Endothelial cell (in vitro differentiated cells): Measurements from ENCODE around the gene PTPRT. TPM values are rescaled to one million over a fixed set of nuclear protein-coding genes. Genes with fewer than 3 reads are reported as not detected.

Source experiments
- DNase-seq: peaks from one replicate; pipeline ENCODE4 v3.0.0; 2021; ENCODE audit warnings: low spot score
- H3K27ac Mint-ChIP-seq: one replicate; pipeline ENCODE4 v1.8.0; 2021; ENCODE audit warnings: mixed read lengths, inconsistent platforms; ENCODE audit not compliant: unreplicated experiment
- H3K27me3 Mint-ChIP-seq: one replicate; pipeline ENCODE4 v1.8.0; 2021; ENCODE audit warnings: mild to moderate bottlenecking, moderate library complexity, mixed read lengths, inconsistent platforms; ENCODE audit not compliant: unreplicated experiment
- H3K36me3 Mint-ChIP-seq: one replicate; pipeline ENCODE4 v1.8.0; 2021; ENCODE audit warnings: mild to moderate bottlenecking, low read depth, mixed read lengths, inconsistent platforms; ENCODE audit not compliant: unreplicated experiment
- H3K4me1 Mint-ChIP-seq: one replicate; pipeline ENCODE4 v1.8.0; 2021; ENCODE audit warnings: mild to moderate bottlenecking, mixed read lengths, inconsistent platforms; ENCODE audit not compliant: unreplicated experiment
- H3K4me3 Mint-ChIP-seq: one replicate; pipeline ENCODE4 v1.8.0; 2021; ENCODE audit warnings: mild to moderate bottlenecking, mixed read lengths, inconsistent platforms; ENCODE audit not compliant: unreplicated experiment
- H3K9me3 Mint-ChIP-seq: one replicate; pipeline ENCODE4 v1.8.0; 2021; ENCODE audit warnings: mixed read lengths, inconsistent platforms; ENCODE audit not compliant: unreplicated experiment
- total RNA-seq: library from RNA; stranded (reverse); fragmentation: NEBNext Ultra II Directional; extraction: Animal tissue kit (Norgen Biotek cat#: 25700); gene quantifications from one replicate; pipeline ENCODE4 v1.2.1, GENCODE V29; 2021; ENCODE audit not compliant: unreplicated experiment
- TF ChIP-seq, protein P1 (sequence below): fragments of 200-600 bp; sonication (generic); IDR thresholded peaks from one replicate; pipeline ENCODE4 v1.5.0; 2021; ENCODE audit warnings: antibody characterized with exemption; ENCODE audit not compliant: unreplicated experiment

The PTPRT gene
- total RNA-seq, 1 donor from 2014 or later: 0.10 TPM

- H3K9me3 Mint-ChIP-seq: peaks cover 22% of the 10 kb centered on the region
- DNase-seq: no peak
- H3K36me3 Mint-ChIP-seq: peaks cover 9% of the 10 kb centered on the region
- H3K4me3 Mint-ChIP-seq: no peak overlapping the region
- H3K4me1 Mint-ChIP-seq: no peaks in the 10 kb centered on the region
- TF ChIP-seq, protein P1, sequence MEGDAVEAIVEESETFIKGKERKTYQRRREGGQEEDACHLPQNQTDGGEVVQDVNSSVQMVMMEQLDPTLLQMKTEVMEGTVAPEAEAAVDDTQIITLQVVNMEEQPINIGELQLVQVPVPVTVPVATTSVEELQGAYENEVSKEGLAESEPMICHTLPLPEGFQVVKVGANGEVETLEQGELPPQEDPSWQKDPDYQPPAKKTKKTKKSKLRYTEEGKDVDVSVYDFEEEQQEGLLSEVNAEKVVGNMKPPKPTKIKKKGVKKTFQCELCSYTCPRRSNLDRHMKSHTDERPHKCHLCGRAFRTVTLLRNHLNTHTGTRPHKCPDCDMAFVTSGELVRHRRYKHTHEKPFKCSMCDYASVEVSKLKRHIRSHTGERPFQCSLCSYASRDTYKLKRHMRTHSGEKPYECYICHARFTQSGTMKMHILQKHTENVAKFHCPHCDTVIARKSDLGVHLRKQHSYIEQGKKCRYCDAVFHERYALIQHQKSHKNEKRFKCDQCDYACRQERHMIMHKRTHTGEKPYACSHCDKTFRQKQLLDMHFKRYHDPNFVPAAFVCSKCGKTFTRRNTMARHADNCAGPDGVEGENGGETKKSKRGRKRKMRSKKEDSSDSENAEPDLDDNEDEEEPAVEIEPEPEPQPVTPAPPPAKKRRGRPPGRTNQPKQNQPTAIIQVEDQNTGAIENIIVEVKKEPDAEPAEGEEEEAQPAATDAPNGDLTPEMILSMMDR: no peak
- no peak overlapping the region for H3K27ac Mint-ChIP-seq
- no peaks in the 10 kb centered on the region for H3K27me3 Mint-ChIP-seq
Measured at GRCh38 chr20:42979720-42980119, 210.0 kb downstream of the PTPRT start.

GRCh38 chr20:42978184-42978974 lies 211.3 kb downstream of the PTPRT start:
- Mint-ChIP-seq H3K9me3 (peaks cover 18% of the 10 kb centered on the region), H3K36me3 (peaks cover 3% of the 10 kb centered on the region), H3K27me3 (no peaks in the 10 kb centered on the region), H3K4me1 (peaks cover 3% of the 10 kb centered on the region), H3K27ac (no peak overlapping the region), H3K4me3 (no peak overlapping the region)
- no peak for DNase-seq
- TF ChIP-seq, protein P1: no peak

DNA sequence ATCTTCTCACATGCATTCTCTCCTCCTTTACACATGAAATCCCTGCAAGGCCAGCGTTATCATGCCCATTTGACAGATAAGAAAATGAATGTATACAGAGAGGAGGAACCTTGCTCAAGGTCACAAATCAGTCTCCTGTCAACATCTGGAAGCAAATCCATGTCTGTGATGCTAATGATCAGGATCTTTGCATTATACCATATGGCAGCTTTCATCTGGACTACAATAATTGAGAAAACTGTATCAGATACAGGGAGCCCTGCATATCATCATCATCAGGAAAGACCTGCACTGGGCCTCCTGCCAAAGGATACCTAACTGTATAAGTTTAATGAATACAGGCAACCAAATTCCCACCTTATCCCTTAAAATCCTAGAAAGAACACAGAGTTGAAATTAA lies 213.7 kb downstream of the PTPRT start:
- Mint-ChIP-seq H3K9me3 (peaks cover 32% of the 10 kb centered on the region), H3K4me3 (no peak overlapping the region)
- TF ChIP-seq, protein P1: no peak

GRCh38 chr20:42974347-42974746 lies 215.4 kb downstream of the PTPRT start:
- Mint-ChIP-seq H3K9me3 (peaks cover 35% of the 10 kb centered on the region), H3K27ac (no peak overlapping the region), H3K4me1 (peaks cover 3% of the 10 kb centered on the region), H3K36me3 (peaks cover 11% of the 10 kb centered on the region), H3K27me3 (no peaks in the 10 kb centered on the region), H3K4me3 (no peak overlapping the region)
- TF ChIP-seq, protein P1: no peak
- no peak for DNase-seq

More for the DNA sequence above, 213.7 kb downstream of the PTPRT start:
- no peak for DNase-seq
- Mint-ChIP-seq H3K36me3 (peaks cover 11% of the 10 kb centered on the region), H3K27me3 (no peaks in the 10 kb centered on the region), H3K4me1 (peaks cover 3% of the 10 kb centered on the region), H3K27ac (no peak overlapping the region)

DNA sequence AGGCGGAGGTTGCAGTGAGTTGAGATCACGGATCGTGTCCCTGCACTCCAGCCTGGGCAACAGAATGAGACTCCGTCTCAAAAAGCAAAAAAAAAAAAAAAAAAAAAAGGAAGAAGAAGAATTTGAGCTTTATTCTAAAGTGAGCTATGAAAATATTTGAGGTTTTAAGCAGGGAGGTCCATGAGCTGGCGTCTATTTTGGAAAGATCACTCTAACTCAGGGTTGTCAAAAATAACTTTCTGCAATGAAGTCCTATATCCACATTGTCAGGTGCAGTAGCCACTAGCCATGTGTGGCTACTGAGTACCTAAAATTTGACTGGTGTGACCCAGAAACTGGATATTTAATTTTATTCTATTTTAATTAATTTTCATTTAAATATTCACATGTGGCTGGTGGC lies 217.1 kb downstream of the PTPRT start:
- H3K4me3 Mint-ChIP-seq: no peak overlapping the region
- no peak for DNase-seq
- no peak overlapping the region for H3K27ac Mint-ChIP-seq
- TF ChIP-seq, protein P1: no peak
- peaks cover 11% of the 10 kb centered on the region for H3K36me3 Mint-ChIP-seq
- H3K9me3 Mint-ChIP-seq: peaks cover 48% of the 10 kb centered on the region
- peaks cover 4% of the 10 kb centered on the region for H3K27me3 Mint-ChIP-seq
- peaks cover 3% of the 10 kb centered on the region for H3K4me1 Mint-ChIP-seq
